CD4-positive, alpha-beta T cell treated with Interleukin-15 for 1 hour (primary cell): Measurements from ENCODE around the gene CNTNAP2.

Source experiments
- DNase-seq: peaks from one replicate; pipeline ENCODE4 v3.0.0-alpha.2; 2020

Gene CNTNAP2

GRCh38 chr7:147516391-147516790 lies 1399.8 kb downstream of the CNTNAP2 start:
- no peak for DNase-seq

- no peak for DNase-seq
Measured at GRCh38 chr7:147519062-147519461, 1402.5 kb downstream of the CNTNAP2 start.

- DNase-seq: no peak
Measured at GRCh38 chr7:147523056-147523455, 1406.5 kb downstream of the CNTNAP2 start.

GRCh38 chr7:147524726-147525250 lies 1408.2 kb downstream of the CNTNAP2 start:
- no peak for DNase-seq

GRCh38 chr7:147525325-147525724 lies 1408.7 kb downstream of the CNTNAP2 start:
- DNase-seq: no peak

GRCh38 chr7:147535701-147536111 lies 1419.1 kb downstream of the CNTNAP2 start:
- no peak for DNase-seq

GRCh38 chr7:147539685-147540084 lies 1423.1 kb downstream of the CNTNAP2 start:
- no peak for DNase-seq

- no peak for DNase-seq
Measured at GRCh38 chr7:147540743-147541142, 1424.1 kb downstream of the CNTNAP2 start.

- DNase-seq: no peak
Measured at GRCh38 chr7:147541261-147541660, 1424.7 kb downstream of the CNTNAP2 start.

GRCh38 chr7:147547252-147547897 lies 1430.8 kb downstream of the CNTNAP2 start:
- no peak for DNase-seq

GRCh38 chr7:147556317-147556716 lies 1439.7 kb downstream of the CNTNAP2 start:
- no peak for DNase-seq

GRCh38 chr7:147563669-147564068 lies 1447.1 kb downstream of the CNTNAP2 start:
- DNase-seq: no peak

GRCh38 chr7:147564786-147565476 lies 1448.3 kb downstream of the CNTNAP2 start:
- DNase-seq: no peak

GRCh38 chr7:147567043-147567442 lies 1450.4 kb downstream of the CNTNAP2 start:
- DNase-seq: no peak

- no peak for DNase-seq
Measured at GRCh38 chr7:147569116-147569913, 1452.7 kb downstream of the CNTNAP2 start.

GRCh38 chr7:147570390-147570789 lies 1453.8 kb downstream of the CNTNAP2 start:
- no peak for DNase-seq

- no peak for DNase-seq
Measured at GRCh38 chr7:147571436-147572185, 1455.0 kb downstream of the CNTNAP2 start.

GRCh38 chr7:147578196-147578595 lies 1461.6 kb downstream of the CNTNAP2 start:
- no peak for DNase-seq

GRCh38 chr7:147579148-147579547 lies 1462.5 kb downstream of the CNTNAP2 start:
- DNase-seq: no peak

- DNase-seq: no peak
Measured at GRCh38 chr7:147584771-147585193, 1468.2 kb downstream of the CNTNAP2 start.

- DNase-seq: no peak
Measured at GRCh38 chr7:147586110-147586509, 1469.5 kb downstream of the CNTNAP2 start.

- no peak for DNase-seq
Measured at GRCh38 chr7:147586526-147586925, 1469.9 kb downstream of the CNTNAP2 start.
